GM21786 (cell line): ENCODE measurements around the gene LUC7L.

Experiments used
- ATAC-seq: cut with Tn5 transposase; IDR thresholded peaks from one replicate; pipeline ENCODE4 v1.9.1; 2021; ENCODE audit not compliant: unreplicated experiment

The LUC7L gene

GRCh38 chr16:149024-149660, 80.1 kb downstream of the LUC7L start:
- ATAC-seq: no peak

DNA sequence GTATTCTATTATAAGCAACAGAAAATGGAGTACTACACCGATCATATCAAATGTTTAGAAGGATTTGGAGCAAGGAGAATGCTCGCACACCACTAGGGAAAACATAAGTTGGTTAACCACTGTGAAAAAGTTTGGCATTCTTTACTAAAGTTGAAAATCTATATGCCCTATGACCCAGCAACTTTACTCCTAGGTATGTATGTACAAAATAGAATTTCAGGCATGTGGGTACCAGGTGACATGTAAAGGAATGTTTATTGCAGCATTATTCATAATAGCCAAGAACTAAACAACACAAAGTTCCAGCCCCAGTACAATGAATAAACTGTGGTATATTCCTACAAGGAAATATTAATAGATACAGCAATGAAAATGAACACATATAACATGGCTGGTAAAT, 82.6 kb downstream of the LUC7L start:
- no peak for ATAC-seq

- ATAC-seq: no peak
Observed at GRCh38 chr16:144797-145252, 84.4 kb downstream of the LUC7L start.

GRCh38 chr16:143456-143855, 85.8 kb downstream of the LUC7L start:
- no peak for ATAC-seq

- ATAC-seq: no peak
Observed at GRCh38 chr16:143047-143446, 86.2 kb downstream of the LUC7L start.

DNA sequence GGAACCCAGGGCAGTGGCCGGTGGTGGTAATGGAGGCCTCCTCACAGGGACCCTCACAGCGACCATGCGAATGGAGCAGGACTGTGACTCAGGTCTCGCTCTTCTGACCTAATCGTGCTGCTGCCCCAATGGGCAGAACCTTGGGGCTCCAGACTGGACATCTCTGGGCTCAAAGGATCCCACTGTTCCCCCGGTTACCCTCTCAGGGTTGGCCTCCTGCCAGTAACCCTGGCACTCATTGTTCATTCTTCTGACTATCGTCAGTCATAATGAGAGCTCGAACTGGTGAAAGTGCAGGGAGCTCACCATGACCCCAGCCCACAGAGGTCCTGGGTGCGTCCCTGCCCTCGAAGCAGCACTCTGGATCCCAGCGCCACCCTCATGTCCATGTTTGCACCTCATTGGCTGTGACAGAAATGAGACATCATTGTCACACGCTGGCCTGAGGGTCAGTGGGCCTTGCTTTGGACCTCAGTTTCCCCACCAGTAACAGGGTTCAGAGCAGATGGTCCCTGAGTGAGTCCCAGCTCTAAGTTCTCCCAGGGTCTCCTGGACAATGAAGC, 86.8 kb downstream of the LUC7L start:
- no peak for ATAC-seq

DNA sequence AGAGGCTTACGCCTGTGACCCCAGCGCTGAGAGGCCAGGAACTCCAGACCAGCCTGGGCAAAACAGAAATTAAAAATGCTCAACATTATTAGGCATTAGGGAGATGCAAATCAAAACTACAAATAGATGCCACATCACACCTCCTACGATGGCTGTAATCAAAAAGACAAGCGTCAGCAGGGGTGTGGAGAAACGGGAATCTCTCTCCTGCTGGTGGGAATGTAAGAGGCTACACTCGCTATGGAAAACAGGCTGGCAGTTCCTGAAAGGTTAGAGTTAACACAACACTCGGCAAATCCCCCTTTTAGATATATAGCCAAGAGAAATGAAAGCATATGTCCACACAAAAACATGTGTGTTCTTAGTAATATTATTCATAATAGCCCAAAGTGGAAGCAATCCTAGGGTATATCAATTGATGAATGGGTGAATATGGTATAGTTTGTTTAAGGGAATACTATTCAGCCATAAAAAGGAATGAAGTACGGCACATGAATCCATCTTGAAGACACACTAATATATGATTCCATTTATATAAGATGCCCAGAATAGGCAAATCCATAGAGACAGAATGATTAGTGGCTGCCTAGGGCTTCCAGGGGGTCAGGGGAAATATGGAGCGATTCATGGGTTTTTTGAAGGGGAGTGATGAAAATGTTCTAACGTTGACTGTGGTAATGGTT, 88.9 kb downstream of the LUC7L start:
- ATAC-seq: no peak
